Inflammatory macrophage treated with lipopolysaccharide for 1 hour (primary cell): ENCODE data around the gene PPM1H.
"Not testable (repeated sequence)": the region's sequence is repeated elsewhere in the genome, so short reads cannot be mapped to it uniquely, and the experiment has no call there.

Source experiments
- DNase-seq, 2 donors: peaks; one replicate each; pipeline ENCODE4 v3.0.0-alpha.2; 2020 to 2022

Gene PPM1H

DNA sequence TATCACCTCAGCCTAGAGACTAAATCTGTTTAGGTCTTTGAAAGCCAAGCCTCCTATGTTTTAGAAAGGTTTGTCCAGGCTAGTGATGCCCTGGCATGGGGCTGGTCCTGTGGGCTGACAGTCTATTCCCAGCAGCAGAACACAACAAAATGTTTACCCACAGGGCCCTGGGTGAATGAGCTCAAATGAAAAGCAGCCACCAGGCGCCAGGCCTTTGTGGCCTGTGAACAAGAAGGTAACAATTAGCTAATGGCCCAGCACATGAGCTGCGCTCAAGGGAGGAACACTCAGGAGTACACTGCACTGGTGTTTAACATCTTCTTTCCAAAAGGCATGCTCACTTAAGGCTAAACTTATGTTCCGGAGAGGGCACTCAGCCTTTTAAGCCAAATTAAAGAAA is 266.2 kb downstream of the PPM1H start:
- no peak for DNase-seq

DNA sequence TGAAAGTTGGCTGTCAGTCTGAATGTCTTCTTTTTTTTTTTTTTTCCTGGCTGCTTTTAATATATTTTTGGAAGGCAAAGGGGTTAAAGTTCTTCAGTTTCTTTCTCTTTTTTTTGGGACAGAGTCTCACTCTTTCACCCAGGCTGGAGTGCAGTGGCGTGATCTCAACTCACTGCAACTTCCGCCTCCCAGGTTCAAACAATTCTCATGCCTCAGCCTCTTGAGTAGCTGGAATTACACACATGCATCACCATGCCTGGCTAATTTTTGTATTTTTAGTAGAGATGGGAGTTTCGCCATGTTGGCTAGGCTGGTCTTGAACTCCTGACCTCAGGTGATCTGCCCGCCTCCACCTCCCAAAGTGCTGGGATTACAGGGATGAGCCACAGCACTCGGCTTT is 270.0 kb downstream of the PPM1H start:
- DNase-seq: not testable (repeated sequence)

DNA sequence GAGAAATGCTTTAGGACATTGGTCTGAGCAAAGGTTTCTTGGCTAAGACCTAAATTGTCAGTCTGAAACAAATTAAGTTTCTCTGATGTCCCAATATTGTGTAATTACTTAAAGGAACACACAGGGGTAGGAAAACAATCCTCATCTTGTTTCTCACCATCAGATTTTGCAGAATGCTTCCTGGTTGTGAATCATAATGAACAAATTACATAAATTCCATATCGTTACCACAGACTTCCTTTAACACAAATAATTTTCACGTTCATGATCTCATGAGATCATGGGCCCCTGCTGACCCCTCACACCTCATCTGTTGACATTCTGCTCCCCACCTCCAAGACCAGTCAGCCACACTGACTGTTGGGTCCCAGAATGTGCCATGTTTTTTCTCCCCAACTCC is 274.2 kb downstream of the PPM1H start:
- DNase-seq: peak; percentile 69 to 80

DNA sequence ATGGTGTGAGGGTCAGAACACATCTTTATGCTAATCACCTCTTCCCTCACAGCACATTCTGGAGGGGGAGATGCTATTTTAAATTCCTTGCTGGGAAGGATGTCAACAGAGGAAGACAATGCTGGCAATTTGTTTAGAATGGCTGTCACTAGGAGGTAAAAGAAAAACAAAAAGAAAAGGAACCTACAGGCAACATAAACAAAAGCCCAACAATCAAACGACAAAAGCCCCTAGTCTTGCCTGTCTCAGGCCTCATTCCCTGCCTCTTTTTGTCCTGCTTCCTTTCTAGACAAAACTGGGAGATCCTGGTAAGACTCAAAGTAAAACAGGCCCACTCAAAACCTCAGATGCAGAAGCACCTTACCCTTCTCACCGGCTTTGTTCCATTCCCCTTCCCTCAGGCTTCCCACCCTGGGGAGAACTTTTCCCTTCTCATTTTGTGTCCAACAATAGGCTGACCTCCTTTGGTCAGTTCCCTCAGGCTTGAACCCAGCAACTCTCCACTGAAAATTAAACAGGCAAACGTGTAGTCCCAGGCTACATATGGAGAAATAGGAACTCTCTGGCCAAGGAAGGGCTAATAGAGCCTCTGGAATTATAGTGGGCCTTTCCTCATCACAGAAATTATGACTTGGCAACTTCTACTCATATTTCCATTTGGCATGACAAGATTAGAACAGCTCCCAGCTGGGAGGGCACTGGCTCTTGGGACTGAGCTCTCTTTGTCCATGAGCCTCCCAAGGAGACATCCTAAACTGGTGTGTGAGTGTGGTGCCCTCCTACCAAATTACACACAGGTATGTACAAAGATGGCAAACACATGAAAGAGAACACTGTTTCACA is 275.3 kb downstream of the PPM1H start:
- DNase-seq: no peak

DNA sequence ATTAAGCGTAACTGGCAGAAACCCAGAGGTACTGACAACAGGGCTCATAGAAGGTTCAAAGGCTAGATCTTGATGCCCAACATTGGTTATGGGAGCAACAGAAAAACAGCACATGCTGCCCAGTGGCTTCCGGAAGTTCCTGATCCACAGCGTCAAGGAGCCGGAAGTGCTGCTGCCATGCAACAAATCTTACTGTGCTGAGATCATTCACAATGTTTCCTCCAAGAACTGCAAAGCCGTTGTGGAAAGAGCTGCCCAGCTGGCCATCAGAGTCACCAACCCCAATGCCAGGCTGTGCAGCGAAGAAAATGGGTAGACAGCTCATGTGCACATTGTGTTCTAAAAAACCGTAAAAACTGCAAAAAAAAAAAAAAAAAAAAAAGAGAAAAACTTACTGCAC is 276.0 kb downstream of the PPM1H start:
- no peak for DNase-seq

DNA sequence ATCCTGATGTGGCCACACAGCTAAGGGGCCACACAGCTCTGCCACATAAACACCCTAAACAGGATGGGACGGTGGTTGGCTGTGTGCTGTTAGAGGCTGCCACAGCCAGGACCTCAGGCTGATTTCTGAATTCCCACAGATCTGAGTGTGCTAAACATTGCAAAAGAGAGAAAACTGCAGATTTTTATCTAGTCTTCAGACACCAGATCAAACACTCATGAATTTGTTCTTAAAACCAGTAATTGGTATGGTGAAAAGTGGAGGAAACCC is 277.7 kb downstream of the PPM1H start:
- DNase-seq: no peak

DNA sequence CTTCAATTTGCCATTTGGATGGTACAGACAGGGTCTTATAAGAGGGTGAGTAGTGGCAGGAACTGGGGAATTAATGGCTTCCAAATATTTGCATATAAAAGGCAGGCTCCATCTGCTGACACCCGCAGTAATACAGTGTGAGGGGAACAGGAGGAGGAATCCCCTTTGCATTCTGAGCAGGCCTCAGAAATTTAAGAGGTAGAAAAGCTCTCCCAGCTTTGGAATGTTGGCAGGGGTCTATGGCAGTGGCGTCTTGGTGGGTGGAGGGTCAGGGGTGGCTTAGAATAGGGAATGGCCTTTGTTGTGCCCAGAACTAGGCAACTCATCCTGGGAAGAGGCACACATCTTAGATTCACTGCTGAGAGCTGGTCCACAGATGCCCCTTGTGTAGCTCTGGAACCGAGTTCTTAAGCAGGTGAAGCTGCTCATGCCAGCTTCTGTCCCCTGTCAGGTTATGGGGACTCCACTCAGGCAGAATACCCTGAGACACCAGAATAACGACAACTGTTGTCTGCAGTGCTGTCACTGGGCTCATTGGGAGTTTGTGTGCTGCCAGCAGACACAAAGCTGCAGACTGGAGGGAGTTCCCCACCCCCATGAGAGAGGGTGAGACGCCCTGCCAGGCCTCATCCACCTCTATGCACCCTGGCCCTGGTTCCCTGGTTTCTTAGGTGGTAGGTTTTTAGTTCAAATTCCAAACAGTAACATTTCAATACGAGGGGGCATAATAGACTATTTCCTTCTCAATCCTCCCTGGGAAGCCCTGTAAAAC is 278.2 kb downstream of the PPM1H start:
- DNase-seq: no peak

DNA sequence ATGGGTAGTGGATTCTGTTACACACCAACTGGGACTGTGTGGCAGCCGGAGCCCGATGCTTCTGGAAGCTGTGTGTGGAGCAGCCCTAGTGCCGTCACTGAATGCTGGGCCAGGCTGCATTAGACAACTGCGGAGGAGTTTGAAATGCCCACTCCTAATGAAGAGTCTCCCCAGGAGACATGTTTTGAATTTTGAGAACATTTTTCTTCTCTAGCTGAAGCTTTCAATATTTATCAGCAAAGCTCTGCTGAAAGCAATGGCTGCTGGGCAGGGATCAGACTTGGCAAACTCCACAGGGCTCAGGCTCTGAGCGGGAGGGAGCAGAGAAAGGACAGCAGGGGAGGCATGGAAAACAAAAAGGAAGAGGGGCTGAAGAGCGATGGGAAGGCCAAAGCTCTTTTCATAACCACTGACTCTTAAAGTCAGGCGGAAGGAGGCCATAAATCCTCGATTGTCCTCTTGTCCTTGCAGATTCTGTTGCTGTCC is 279.2 kb downstream of the PPM1H start:
- DNase-seq: no peak

DNA sequence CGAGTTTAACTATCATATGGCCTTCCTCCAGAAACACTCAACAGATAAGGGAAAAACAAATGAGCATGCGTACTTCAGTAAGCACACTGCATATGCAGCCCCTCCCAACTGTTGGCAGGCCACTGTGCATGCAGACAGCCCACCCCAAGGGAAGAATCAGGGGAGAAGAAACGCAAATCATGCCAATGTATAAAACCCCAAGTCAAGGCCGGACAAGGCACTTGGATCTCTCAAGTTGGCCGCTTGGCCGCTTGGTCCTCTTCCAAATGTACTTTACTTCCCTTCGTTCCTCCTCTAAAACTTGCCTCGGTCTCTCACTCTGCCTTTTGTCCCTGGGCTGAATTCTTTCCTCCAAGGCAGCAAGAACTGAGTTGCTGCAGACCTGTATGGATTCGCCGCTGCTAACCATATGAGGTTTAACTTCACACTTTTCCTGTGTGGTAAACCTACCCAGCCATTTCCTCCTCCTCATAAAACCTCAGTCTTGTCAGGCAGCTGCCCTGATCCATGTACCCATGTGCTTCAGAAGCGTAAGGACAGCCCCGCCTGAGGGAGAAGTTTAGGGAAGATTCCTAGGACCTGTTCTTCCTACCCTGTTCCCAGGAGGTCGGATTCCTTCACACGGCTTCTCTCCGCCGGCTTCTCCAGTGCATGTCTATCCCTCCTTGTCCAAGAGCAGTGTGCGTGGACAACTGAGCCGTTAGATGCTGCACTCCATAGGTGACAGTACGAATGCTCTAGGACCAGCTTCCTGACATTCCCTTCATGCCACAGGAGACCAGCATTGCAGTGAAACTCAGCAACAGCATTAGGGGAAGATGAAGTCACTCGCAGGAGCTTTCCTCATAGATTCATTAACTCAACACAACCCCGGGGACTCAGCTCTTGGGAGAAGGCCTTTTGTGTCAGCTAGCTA is 280.4 kb downstream of the PPM1H start:
- DNase-seq: no peak

DNA sequence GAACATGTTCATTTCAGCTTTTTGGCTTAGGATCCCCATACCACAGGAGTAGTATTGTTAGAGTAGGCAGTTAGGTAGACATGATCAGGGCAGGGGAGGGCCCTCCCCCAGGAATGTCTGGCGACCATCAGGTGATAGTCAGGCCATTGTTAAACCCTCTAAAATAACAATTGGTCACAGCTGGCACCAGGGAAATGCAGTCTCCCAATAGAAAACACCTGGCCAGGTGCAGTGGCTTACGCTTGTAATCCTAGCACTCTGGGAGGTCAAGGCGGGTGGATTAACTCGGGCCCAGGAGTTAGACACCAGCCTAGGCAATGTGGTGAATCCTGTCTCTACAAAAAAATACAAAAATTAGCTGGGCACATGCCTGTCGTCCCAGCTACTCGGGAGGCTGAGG is 281.2 kb downstream of the PPM1H start:
- no peak for DNase-seq

DNA sequence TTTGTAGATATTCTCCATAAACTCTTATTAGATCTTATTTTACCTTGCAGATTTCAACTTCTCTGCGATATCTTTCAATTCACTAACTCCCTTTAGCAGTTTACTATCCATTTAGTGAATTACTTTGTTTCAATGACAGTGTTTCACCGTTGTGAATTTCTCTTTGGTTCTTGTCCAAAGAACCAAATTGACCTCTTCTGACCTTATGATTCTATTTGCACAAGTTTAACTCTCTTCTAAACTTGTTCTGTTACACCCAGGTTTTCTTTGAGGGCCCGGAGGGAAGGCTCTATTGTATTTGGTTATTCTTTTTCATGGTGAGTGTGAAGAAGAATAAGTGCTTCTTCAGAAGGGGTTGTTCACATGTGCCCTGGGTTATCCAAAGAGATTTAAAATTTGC is 281.6 kb downstream of the PPM1H start:
- DNase-seq: no peak

DNA sequence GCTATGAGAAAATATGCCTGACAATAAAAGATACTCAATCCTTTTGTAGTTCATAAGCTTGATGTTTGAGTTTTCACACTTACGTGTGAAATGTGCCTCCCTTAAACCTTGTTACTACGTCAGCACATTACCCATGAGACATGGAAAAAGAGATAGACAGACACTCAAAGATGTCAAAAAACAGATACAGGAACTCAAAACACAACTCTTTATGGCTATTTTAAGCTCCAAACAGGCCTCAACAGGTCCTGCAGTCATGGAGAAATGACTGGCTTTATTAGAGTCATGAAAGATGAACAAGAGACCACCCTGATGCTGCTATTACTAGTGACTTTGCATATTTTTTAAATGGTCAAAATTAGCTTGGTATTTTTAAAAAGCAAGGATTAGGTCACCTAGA is 283.8 kb downstream of the PPM1H start:
- DNase-seq: no peak

DNA sequence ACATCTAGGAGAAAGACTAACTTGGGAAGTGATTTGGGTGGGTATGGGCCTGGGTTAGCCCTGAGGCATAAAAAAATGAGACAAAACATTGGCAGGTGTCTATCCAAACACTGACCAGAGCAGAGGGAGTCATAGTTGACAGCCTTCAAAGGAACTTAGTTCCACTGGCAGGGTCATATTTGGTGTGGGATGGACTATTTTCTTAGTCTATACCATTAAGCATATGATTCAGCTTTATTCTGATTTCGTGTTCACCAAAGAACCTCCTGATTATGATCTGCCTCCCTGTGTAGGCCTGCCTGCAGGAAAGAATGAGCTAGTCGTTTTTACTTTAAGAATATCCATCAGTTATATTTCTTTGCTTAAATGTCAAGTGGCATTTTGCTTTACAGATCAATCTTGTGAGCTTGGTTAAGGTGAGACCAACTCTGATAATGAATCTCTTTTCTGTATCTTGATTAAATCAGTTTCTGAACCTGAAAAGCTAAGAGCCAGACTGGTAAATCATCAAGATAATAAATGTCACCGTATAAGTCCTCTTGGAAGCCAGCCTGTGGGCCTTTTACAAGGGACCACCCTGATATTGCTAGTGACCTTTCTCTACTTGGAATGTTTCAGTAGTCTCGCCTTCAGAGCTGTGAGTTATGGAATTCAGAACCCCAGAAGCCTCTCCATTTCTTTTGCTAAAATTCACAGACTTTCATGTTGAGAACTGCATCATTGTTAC is 285.4 kb downstream of the PPM1H start:
- no peak for DNase-seq

DNA sequence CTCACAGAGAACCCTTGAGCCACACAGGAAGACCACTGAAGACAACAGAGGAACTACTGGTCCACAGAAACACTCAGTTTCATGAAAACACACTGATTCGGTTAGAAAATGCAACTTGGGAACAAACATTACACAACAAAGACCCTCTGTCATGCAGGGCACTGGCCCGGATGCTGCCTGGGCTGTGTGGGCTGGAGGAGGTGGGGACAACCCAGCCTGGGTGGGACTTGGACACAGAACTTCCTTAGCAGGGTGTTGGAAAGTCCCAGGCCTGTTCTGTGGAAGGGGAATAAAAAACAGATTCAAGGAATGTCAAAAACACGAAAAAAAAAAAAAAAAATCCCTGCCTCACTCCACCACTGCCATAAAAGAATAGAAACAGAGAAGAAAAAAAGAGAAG is 287.4 kb downstream of the PPM1H start:
- DNase-seq: peak; percentile 72 to 94

DNA sequence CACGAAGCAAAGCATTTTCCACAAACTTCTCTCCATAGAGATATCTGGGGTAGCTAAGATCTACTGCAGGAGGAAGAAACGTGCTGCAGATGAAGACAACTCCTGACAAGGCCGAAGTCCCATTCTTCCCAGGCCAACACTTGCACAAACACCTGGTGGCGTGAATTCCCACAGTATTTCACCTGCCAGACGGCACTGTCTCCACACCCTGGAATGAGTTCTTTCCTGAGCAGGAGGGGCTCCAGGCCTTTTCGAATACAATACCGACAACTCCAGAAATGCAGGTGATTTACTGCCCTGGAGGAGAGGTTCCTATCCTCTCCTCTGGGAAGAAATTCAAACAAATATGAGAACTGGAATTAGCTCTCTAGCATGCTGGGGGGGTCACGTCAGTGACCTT is 288.4 kb downstream of the PPM1H start:
- DNase-seq: no peak

DNA sequence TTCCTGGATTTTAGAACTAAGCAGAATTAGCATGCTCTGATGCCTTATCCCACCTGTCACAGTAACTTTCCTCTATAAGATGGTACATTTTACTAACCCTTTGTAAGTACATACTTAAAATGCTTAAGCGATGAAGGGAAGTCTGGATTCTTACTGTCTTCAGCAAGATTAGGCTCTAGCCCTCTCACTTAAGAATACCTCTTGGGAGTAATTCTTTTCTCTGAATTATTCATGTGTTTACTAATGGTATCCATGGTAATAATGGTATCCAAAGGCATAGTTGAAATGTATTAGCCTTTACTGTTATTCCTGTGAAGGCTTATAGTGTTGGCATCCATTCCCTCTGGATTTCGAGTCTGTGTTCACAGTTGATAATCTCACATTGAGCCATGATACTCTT is 291.5 kb downstream of the PPM1H start:
- no peak for DNase-seq

DNA sequence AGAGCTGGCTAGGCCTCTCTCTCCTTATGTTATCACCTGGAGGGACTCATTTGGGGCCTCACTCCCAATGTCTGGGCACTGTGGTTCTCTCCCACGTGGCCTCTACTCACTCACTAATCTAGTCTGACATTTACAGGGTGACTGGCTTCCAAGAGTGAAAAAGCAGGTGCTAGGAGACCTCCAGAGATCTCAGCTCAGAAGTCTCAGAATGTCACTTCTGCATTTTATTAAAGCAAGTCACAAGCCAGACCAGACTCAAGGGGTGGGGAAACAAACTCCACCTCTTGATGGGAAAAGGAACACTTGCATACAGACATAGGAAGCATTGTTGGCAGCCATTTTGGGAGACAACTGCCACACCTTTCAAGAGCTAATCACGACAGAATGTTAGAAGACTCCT is 292.5 kb downstream of the PPM1H start:
- DNase-seq: peak; percentile 27 to 45

DNA sequence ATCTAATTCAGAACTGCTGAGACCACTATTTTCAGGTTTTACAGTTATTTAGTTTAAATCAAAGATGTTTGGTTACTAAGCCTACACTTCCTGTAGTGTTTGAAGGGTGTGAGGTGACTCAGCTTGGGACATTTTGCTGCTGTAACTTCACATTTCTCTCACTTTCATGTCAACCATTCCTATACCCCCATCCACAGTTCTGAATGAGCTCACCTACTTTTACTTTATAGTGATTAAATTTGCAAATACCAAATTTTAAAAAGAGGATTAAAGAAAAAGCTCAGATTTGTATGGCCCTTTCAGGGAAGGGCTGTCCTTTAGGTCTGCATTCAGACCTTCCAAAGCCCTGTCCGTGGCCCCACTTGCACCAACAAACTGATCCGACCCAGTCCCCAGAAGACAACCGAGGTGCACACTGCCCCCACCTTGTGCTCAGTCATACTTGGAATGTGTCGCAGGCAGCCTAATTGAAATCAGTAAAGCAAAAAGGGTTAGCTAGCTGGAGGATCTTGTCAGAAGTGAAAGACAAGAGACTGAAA is 294.0 kb downstream of the PPM1H start:
- peak; percentile 48 to 81 for DNase-seq

DNA sequence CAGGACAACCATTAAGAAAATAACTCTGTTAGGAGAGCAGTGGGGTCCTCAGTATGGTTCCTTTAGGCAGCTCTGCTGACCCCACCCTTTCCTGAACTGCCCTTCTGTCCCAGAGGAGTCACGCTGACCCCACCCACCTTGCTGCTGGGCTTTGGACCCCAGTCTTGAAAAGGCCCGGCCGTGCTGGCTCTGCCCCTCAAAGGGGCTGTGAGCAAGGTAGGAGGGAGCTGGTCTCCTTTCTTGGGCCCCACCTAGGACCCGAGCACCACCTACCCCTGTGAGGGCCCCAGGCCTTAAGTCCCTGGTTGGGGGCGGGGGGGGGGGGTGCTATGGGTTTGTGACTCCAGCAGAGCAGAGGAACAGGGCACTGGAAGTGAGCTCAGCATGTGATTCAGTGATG is 297.3 kb downstream of the PPM1H start:
- DNase-seq: no peak

DNA sequence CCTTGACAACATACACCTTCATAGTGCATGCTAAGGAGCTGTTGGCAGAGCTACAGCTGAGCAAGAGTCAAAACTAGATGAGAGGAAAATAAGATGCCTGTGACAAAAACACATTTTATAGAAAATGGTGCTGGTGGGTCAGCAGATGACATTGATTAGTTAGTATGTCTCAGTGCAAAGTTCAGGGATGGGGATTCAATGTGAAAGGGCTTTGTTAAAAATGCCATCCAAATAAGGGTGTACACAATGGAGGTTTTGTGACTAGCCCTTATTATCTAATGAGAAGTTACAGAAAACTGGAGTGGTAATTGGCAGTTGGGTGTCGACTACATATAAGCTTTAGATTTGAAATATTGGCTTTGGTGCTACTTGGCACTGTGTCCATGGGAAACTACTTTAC is 299.3 kb downstream of the PPM1H start:
- DNase-seq: no peak

DNA sequence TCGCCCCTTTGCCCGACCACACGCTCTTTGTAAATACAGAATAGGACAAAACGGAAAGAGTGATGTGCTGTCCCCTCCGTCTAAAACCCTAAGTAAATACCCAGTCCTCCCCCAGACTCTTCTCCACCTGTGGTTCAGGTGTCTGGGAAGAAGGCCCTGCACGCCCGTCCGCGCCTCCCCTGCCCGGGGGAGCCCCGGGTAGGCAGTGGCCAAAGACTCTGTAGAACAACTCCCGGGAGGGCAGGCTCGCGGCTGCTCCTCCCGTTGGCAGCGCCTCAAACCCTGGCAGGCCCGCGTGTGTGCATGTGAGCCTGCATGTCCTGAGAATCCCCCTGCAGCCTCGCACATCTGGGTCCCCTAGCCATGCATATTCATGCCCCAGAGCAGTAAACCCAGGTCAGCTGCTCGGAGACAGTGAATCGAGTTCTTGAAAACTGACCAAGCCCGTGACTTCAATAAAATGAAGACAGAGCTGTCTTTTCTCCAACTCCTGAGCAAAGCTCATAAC is 302.5 kb downstream of the PPM1H start:
- no peak for DNase-seq
